RWPE1 (cell line): ENCODE results near the gene KIRREL3.
"Not testable (repeated sequence)": the region's sequence is repeated elsewhere in the genome, so short reads cannot be mapped to it uniquely, and the experiment has no call there.

Experiments used
- CTCF ChIA-PET: fragments of 350-600 bp; sonication (Branson Sonifier 250); formaldehyde crosslinking; extraction: SDS; loops from one replicate; lab custom pipeline; 2021; lab: Yijun Ruan, JAX
- POLR2A ChIA-PET: fragments of 400-600 bp; formaldehyde crosslinking; extraction: SDS; loops from one replicate; lab custom pipeline; 2020; ENCODE audit warnings: antibody characterized with exemption; ENCODE audit not compliant: low non-redundant PET; lab: Yijun Ruan, JAX
- DNase-seq: peaks from one replicate; pipeline ENCODE4 v3.0.0; 2012; ENCODE audit warnings: low spot score
- H3K27ac ChIP-seq: fragments of 450-650 bp; 2 replicates; pipeline ENCODE4 v1.5.1; 2017
- CTCF ChIP-seq: fragments of 450-650 bp; conservative IDR thresholded peaks from 2 replicates; pipeline ENCODE4 v1.5.1; 2017; ENCODE audit warnings: low read depth, mild to moderate bottlenecking

Gene KIRREL3

DNA sequence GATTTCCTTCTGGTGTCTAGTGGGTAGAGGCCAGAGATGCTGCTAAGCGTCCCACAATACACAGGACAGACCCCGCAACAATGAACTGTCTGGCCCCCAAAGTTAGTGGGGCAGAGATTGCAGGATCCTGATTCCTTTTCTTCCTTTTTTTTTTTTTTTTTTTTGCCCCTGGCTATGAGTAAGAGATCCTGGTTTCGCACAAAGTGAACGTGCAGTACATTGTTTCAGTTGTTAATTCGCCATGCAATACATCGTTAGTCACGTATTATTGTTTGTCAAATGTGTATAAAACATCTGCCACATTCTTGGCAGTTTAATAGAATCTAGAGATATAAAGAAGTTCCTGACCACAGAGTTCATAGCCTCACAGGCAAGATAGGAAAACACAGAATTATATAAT, 624.8 kb downstream of the KIRREL3 start:
- POLR2A ChIA-PET: no interaction called here
- CTCF ChIA-PET: no interaction called here
- DNase-seq: peak; percentile 66
- peak overlapping the region; percentile 96 for H3K27ac ChIP-seq
- no peak for TF ChIP-seq CTCF

DNA sequence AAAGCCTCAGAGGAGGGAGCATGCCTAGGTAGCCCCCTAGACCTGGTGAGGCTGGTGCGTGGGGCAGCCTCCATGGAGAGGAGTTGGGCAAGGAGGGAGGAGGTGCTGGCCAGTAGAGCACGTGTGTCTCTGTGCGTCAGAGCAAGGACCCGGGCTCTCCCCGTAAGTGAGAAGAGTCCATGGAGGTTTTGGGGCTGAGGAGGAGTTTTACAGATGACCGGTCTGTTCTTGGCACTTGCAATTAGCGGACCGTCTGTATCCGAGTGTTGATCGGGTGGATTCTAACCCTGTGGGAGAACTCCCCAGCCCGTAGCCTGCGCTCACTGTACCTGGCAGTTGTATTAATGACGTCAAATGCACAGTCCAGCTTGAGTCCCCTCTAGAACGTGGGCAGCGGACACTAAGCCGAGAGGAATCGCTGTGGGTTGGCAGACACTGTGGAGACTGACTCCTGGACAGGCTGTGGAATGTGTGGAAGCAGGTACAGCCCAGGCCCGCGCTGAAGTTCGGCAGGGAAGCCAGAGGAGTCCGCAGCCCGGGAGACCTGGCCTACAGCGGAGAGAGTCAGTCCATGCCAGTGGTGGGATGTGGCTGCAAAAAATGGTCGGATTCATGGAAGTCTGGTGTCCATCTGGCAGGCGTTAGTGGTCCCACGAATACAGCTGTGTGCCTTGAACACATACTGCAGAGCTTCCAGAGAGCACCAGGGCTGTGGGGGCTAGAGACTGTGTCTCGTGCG, 625.8 kb downstream of the KIRREL3 start:
- peak overlapping the region; percentile 96 for H3K27ac ChIP-seq
- CTCF ChIA-PET, DNase-seq, POLR2A ChIA-PET: not testable (repeated sequence)

DNA sequence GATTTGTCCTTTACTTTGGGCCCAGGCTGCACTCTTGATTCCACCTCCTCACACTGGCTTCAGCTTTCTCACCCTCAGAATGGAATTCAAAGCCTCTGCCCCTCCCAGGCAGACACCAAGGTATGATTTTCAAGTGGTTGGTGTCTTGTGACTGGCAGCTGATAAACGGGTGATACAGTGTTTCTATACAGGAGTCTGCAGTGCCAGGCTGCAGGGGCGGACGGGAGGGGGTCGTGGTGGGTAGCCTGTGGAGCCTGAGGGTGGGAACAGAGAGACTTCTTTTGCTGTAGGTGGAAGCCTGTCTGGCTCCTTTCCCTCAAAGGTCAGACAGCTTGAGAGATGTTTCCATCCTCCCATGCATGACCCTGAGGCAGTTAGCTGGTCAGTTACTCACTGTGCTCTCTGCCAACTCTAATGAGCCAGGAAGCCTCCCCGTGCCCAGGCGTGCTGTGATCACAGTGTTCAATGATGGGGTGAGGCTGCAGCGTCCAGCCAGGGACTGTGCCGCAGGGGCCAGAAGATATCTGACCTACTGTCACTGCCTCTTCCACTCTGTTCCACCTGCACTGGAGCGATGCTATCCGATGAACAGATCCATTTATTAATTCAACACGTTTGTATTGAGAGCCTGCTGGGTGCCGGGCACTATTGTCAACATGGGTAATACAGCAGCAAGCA, 627.0 kb downstream of the KIRREL3 start:
- DNase-seq: not testable (repeated sequence)

More for the DNA sequence above, 627.0 kb downstream of the KIRREL3 start:
- peak overlapping the region; percentile 96 for H3K27ac ChIP-seq
- CTCF ChIA-PET: interaction anchor here (0.6 to 1.1 kb wide), 3 partner anchors 31 to 107 kb away, joined by 3 to 4 read pairs (median 4); no protein-coding TSS in a partner anchor
- POLR2A ChIA-PET: not testable (repeated sequence)
